ENCODE results near the gene DNTT.

The DNTT gene

GRCh38 chr10:96304230-96304629 lies at the start of gene DNTT:
Gene DNTT, plus strand, starts transcription at chr10:96304434. Its CDS starts 64 bp downstream, at chr10:96304498.
- no peak for DNase-seq

- no peak for DNase-seq
Observed at GRCh38 chr10:96254976-96255375, 49.3 kb upstream of the DNTT start.

GRCh38 chr10:96255549-96256333 lies 48.5 kb upstream of the DNTT start:
- no peak for DNase-seq

GRCh38 chr10:96257944-96258343 lies 46.3 kb upstream of the DNTT start:
- no peak for DNase-seq

GRCh38 chr10:96259150-96259549 lies 45.1 kb upstream of the DNTT start:
- peak; percentile 19 for DNase-seq

- peak; percentile 12 for DNase-seq
Observed at GRCh38 chr10:96260014-96260413, 44.2 kb upstream of the DNTT start.

GRCh38 chr10:96261132-96261531 lies 43.1 kb upstream of the DNTT start:
- DNase-seq = no peak

GRCh38 chr10:96261930-96262329 lies 42.3 kb upstream of the DNTT start:
- DNase-seq = no peak

GRCh38 chr10:96263176-96263575 lies 41.1 kb upstream of the DNTT start:
- no peak for DNase-seq

GRCh38 chr10:96263669-96264068 lies 40.6 kb upstream of the DNTT start:
- no peak for DNase-seq

- no peak for DNase-seq
Observed at GRCh38 chr10:96264938-96265337, 39.3 kb upstream of the DNTT start.

GRCh38 chr10:96266118-96266770 lies 38.0 kb upstream of the DNTT start:
- no peak for DNase-seq

- no peak for DNase-seq
Observed at GRCh38 chr10:96267234-96267705, 37.0 kb upstream of the DNTT start.

- no peak for DNase-seq
Observed at GRCh38 chr10:96268341-96268909, 35.8 kb upstream of the DNTT start.

- DNase-seq = no peak
Observed at GRCh38 chr10:96269438-96270300, 34.6 kb upstream of the DNTT start.

GRCh38 chr10:96270571-96270970 lies 33.7 kb upstream of the DNTT start:
- DNase-seq = no peak

- DNase-seq = no peak
Observed at GRCh38 chr10:96271016-96271815, 33.0 kb upstream of the DNTT start, which contains the start of gene BLNK. Gene BLNK, minus strand, starts transcription at chr10:96271569. Its CDS starts 171 bp downstream, at chr10:96271398.

- DNase-seq = no peak
Observed at GRCh38 chr10:96272316-96273280, 31.6 kb upstream of the DNTT start.

- DNase-seq = no peak
Observed at GRCh38 chr10:96275685-96276418, 28.4 kb upstream of the DNTT start.

GRCh38 chr10:96276426-96276825 lies 27.8 kb upstream of the DNTT start:
- no peak for DNase-seq
